Activated naive CD8-positive, alpha-beta T cell treated with anti-CD3 and anti-CD28 coated beads for 36 hours (primary cell): ENCODE results near the gene EBPL. TPM values are rescaled to one million over a fixed set of nuclear protein-coding genes. Genes with fewer than 3 reads are reported as not detected.

ENCODE experiments used
- total RNA-seq, 2 experiments: library from RNA; stranded (reverse); gene quantifications; one replicate each; pipeline ENCODE4 v1.2.3, GENCODE V29; 2021

The EBPL gene
- total RNA-seq, 2 experiments from 2014 or later = 54.8 to 60.0 TPM

Other genes starting within 250 kb of the EBPL start
- 1 to 10 TPM; 3.1 to 3.2 TPM for gene CAB39L, start 247.4 kb downstream of the EBPL start, total RNA-seq
- 10 to 100 TPM; 11.1 to 11.3 TPM for gene SETDB2, start 247.2 kb downstream of the EBPL start, total RNA-seq
- gene PHF11, start 195.5 kb downstream of the EBPL start, total RNA-seq = 10 to 100 TPM; 53.6 to 61.5 TPM
- 10 to 100 TPM; 13.2 to 14.6 TPM for gene RCBTB1, start 105.9 kb downstream of the EBPL start, total RNA-seq
- gene ARL11, start 63.0 kb downstream of the EBPL start, total RNA-seq = 1 to 10 TPM in 1 of 2 experiments, under 1 TPM in 1; 0.97 to 1.1 TPM
- gene KPNA3, start 101.2 kb upstream of the EBPL start, total RNA-seq = 10 to 100 TPM; 65.9 to 67.0 TPM
- 1 to 10 TPM; 7.6 to 8.1 TPM for gene SPRYD7, start 244.9 kb upstream of the EBPL start, total RNA-seq